H1 (cell line): Measurements from ENCODE around the gene DNLZ. TPM values are rescaled to one million over a fixed set of nuclear protein-coding genes. Genes with fewer than 3 reads are reported as not detected.

ENCODE experiments used
- BCL11A ChIP-seq, 2 experiments: IDR thresholded peaks; one replicate each; pipeline ENCODE4 v1.6.1; 2011; ENCODE audit warnings: low read depth in 2 of 2, low read length in 2 of 2, mild to moderate bottlenecking in 2 of 2
- CBX5 ChIP-seq: fragments of 300-800, 300-1000 bp; sonication (generic); IDR thresholded peaks from 2 replicates; pipeline ENCODE4 v1.7.1; 2016; ENCODE audit warnings: antibody characterized with exemption, low read length, low read depth
- CHD1 ChIP-seq: IDR thresholded peaks from 2 replicates; pipeline ENCODE4 v1.6.1; 2012; ENCODE audit warnings: low read depth, low read length, improper control_type of control experiment
- CHD2 ChIP-seq: IDR thresholded peaks from 2 replicates; pipeline ENCODE4 v1.6.1; 2012; ENCODE audit warnings: low read length, improper control_type of control experiment
- HDAC6 ChIP-seq: IDR thresholded peaks from one replicate; pipeline ENCODE4 v1.7.1; 2012; ENCODE audit warnings: low read depth, mild to moderate bottlenecking, inconsistent platforms, low read length, moderate library complexity
- TBP ChIP-seq: IDR thresholded peaks from 2 replicates; pipeline ENCODE4 v1.6.1; 2011; ENCODE audit warnings: low read depth, low read length, improper control_type of control experiment
- polyA plus RNA-seq, 7 experiments: library from polyadenylated mRNA; depleted of rRNA in 3 of 7; stranded (reverse) in 5 of 7; unstranded in 2 of 7; fragments of >200 nt in 5 of 7; fragments of 200-250 nt in 2 of 7; gene quantifications; 1 replicate in 5 of 7; 2 replicates in 1 of 7; 4 replicates in 1 of 7; pipeline versions ENCODE4 v1.2.1 to v1.2.3, GENCODE V29; 2011 to 2013; ENCODE audit warnings: missing spikeins in 2 of 7, mixed read lengths in 2 of 7
- total RNA-seq: library from RNA; stranded (reverse); fragmentation: NEBNext Ultra II Directional; extraction: Animal tissue kit (Norgen Biotek cat#: 25700); gene quantifications from 2 replicates; pipeline ENCODE4 v1.2.1, GENCODE V29; 2021

The DNLZ gene
- total and polyA plus RNA-seq, 2 of the 8 experiments (the other 6 are each of a cell fraction or from before 2014, with no cell fraction given) = 11.6 to 17.9 TPM

DNA sequence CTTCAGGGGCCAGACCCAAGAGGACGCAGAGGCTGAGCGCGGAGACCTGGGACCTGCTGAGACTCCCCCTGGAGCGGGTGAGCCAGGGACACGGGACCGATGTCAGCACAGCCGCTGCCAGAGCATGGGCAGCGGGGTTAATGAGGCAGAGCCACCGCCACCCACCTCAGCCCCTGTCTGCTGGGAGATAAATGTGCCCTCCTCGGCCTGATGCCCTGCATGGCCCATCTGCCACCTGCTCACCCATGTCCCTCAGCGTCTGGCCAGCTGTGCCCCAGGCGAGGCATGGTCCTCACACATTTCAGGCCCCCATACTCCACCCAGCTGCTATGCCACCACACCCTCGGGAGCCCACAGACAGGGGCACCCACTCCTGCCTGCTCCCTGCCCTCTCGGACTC is 14.9 kb downstream of the DNLZ start (continued):
- TF ChIP-seq TBP = no peak
- no peak for TF ChIP-seq BCL11A (IDR thresholded peaks at IDR 0.05; ENCODE audit: low read depth in 2 of 2, low read length in 2 of 2)
- no peak for TF ChIP-seq CHD1
- no peak for TF ChIP-seq CHD2
- no peak for TF ChIP-seq HDAC6
- no peak for TF ChIP-seq CBX5
